ENCODE results near the gene ZBTB8OS. TPM values are rescaled to one million over a fixed set of nuclear protein-coding genes. Genes with fewer than 3 reads are reported as not detected.

ZBTB8OS gene
- total and polyA plus RNA-seq, 2 of the 8 experiments (the other 6 are each of a cell fraction or from before 2014, with no cell fraction given) = 68.0 to 74.2 TPM

- H4K8ac ChIP-seq (ENCODE audit: extremely low read depth, insufficient read depth, low read length) = no peak overlapping the region
- no peak overlapping the region for H2BK12ac ChIP-seq (ENCODE audit: low read depth, low read length)
- TF ChIP-seq KDM5A (IDR thresholded peaks at IDR 0.05; ENCODE audit: low read length) (no peak), GABPA (IDR thresholded peaks at IDR 0.05; ENCODE audit: borderline replicate concordance, insufficient read depth, low read length) (no peak), TAF1 (IDR thresholded peaks at IDR 0.05; ENCODE audit: low read depth, low read length) (no peak), USF2 (IDR thresholded peaks at IDR 0.05; ENCODE audit: low read length) (no peak), ATF3 (IDR thresholded peaks at IDR 0.05; ENCODE audit: insufficient read depth, low read depth, low read length) (no peak), PHF8 (conservative IDR thresholded peaks at IDR 0.05; ENCODE audit: low read depth, low read length) (no peak), BACH1 (IDR thresholded peaks at IDR 0.05; ENCODE audit: low read length) (no peak), RXRA (IDR thresholded peaks at IDR 0.05; ENCODE audit: insufficient read depth, low read depth, low read length) (no peak), MAX (IDR thresholded peaks at IDR 0.05) (no peak), JUN (IDR thresholded peaks at IDR 0.05; ENCODE audit: low read depth, low read length) (no peak)
These were observed 30.3 kb upstream of the ZBTB8OS start for GRCh38 chr1:32680642-32681041.

More at GRCh38 chr1:32680642-32681041, 30.3 kb upstream of the ZBTB8OS start:
- Histone ChIP-seq H3K79me2 (ENCODE audit: control insufficient read depth in 1 of 2, insufficient read depth in 2 of 2, low read length in 2 of 2) (no peaks in the 10 kb centered on the region), H3K27ac (ENCODE audit: low read depth, low read length) (no peak overlapping the region), H3K14ac (ENCODE audit: insufficient read length) (no peak overlapping the region), H2BK15ac (ENCODE audit: low read length) (no peak overlapping the region), H3K79me1 (ENCODE audit: low read depth, low read length) (no peaks in the 10 kb centered on the region), H2BK5ac (ENCODE audit: low read depth, low read length) (no peak overlapping the region), H3K18ac (ENCODE audit: extremely low read depth, low read length) (no peak overlapping the region), H2AFZ (ENCODE audit: low read length) (no peak overlapping the region), H4K20me1 (replicated peaks in 1 of 2; ENCODE audit: control insufficient read depth in 1 of 2, insufficient read depth in 2 of 2, low read length in 2 of 2) (no peaks in the 10 kb centered on the region), H3K23ac (ENCODE audit: insufficient read length) (no peak overlapping the region), H3K4me1 (replicated peaks in 1 of 4; ENCODE audit: control insufficient read depth in 3 of 4, insufficient read depth in 4 of 4, low read length in 3 of 4) (no peaks in the 10 kb centered on the region), H4K5ac (ENCODE audit: insufficient read length, low read depth, low read length) (no peak overlapping the region), H3K9ac (replicated peaks in 1 of 4; ENCODE audit: extremely low read depth in 1 of 4, low read depth in 3 of 4, low read length in 3 of 4) (no peak overlapping the region), H3K4me2 (ENCODE audit: insufficient read depth in 1 of 2, low read depth in 2 of 2, low read length in 2 of 2) (no peak overlapping the region), H2AK5ac (ENCODE audit: low read depth, low read length) (no peak overlapping the region), H3K36me3 (ENCODE audit: control insufficient read depth in 2 of 4, insufficient read depth in 4 of 4, low read length in 3 of 4) (peaks cover 30 to 91% (median 64%) of the 10 kb centered on the region in 4 experiments), H2BK120ac (replicated peaks; ENCODE audit: low read depth, low read length) (no peak overlapping the region), H3K9me3 (ENCODE audit: insufficient read depth in 2 of 2, low read depth in 1 of 2, low read length in 1 of 2) (no peaks in the 10 kb centered on the region), H3K4me3 (ENCODE audit: extremely low read depth in 1 of 4, insufficient read depth in 2 of 4, low read depth in 3 of 4, low read length in 4 of 4) (no peak overlapping the region), H3K23me2 (ENCODE audit: low read depth, low read length) (no peaks in the 10 kb centered on the region), H3K56ac (replicated peaks; ENCODE audit: insufficient read length, low read depth, low read length) (no peak overlapping the region), H4K91ac (replicated peaks; ENCODE audit: insufficient read length, low read length) (no peak overlapping the region), H2BK20ac (ENCODE audit: low read length) (no peak overlapping the region), H3K4ac (replicated peaks; ENCODE audit: insufficient read length, low read depth, low read length) (no peak overlapping the region), H3K27me3 (replicated peaks in 1 of 4; ENCODE audit: control insufficient read depth in 3 of 4, extremely low read depth in 1 of 4, insufficient read depth in 3 of 4, low read length in 3 of 4) (no peaks in the 10 kb centered on the region)
- ChIA-PET CTCF (ENCODE audit: partially characterized antibody) (interaction anchor here (3.8 kb wide), 1 partner anchor 92 kb away, joined by 13 read pairs; no protein-coding TSS in a partner anchor), POLR2A (ENCODE audit: partially characterized antibody) (interaction anchor here (1.4 to 4.0 kb wide), 4 partner anchors 9 to 118 kb away, joined by 3 to 21 read pairs (median 4); no protein-coding TSS in a partner anchor)
- no peak for DNase-seq (ENCODE audit: low read depth in 1 of 2, low spot score in 2 of 2)
- FAIRE-seq = no peak
- WGBS, 2 experiments (ENCODE audit: extremely low coverage in 1 of 2, insufficient coverage in 1 of 2, insufficient read length in 1 of 2, insufficient replicate concordance in 2 of 2, low coverage in 1 of 2, low lambda C conversion rate in 2 of 2, missing lambda C conversion rate in 1 of 2) = 83% methylated on average over 1 of the region's 1 CpG; no CpG with 5 or more reads in 1 of the 2 experiments

Data from H1 (cell line).